ENCODE measurements around the gene H2BK1. TPM values are rescaled to one million over a fixed set of nuclear protein-coding genes. Genes with fewer than 3 reads are reported as not detected.

H2BK1 gene
- polyA plus RNA-seq, 3 donors: not detected

DNA sequence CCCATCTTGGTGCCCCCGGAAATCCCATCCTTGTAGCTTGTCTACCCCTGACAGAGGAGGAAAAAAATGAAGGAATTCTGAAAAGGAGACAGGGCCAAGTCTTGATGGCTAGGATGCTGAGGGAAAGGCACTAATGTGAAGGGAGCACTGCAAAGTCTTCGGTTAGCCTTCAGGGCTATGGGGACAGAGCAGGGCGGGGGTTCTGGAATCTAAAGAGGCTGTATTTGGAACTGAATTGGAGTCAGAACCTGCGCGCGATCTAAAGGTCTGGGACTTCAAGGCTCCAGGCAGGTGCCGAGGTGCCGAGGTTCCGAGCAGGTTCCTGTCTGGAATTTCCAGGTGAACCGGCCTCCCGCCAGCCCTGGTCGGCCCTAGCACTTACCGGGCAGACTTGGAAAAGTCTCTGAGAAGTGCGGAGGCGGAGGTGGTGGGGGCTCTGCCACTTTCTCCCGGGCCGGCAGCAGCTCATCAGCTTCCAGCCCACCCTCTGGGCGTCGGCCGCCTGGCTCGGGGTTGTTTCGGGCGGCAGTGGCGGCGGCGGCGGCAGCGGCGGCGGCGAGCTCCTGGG, 43.6 kb downstream of the H2BK1 start:
- Mint-ChIP-seq H3K27me3 (ENCODE audit: low read depth in 3 of 3) (peaks cover 31 to 41% (median 34%) of the 10 kb centered on the region in 3 donors), H3K9me3 (peaks cover 0 to 15% (median 4%) of the 10 kb centered on the region in 7 donors), H3K4me3 (peak overlapping the region; percentile 65 to 85), H3K27ac (no peak overlapping the region), H3K4me1 (peaks cover 10% of the 10 kb centered on the region), H3K36me3 (peaks cover 3 to 7% of the 10 kb centered on the region in 2 donors)
- Histone ChIP-seq H3K27ac (ENCODE audit: low read depth in 1 of 2, low read length in 2 of 2) (no peak overlapping the region), H4K20me1 (ENCODE audit: insufficient read depth, low read length) (no peaks in the 10 kb centered on the region), H3K27me3 (ENCODE audit: control insufficient read depth in 2 of 2, insufficient read depth in 2 of 2, low read length in 2 of 2) (peaks cover 56 to 77% of the 10 kb centered on the region in 2 donors), H3K9ac (ENCODE audit: insufficient read depth, low read length, poor library complexity, severe bottlenecking) (no peak overlapping the region), H3K9me3 (replicated peaks in 1 of 2; ENCODE audit: control insufficient read depth in 1 of 2, insufficient read depth in 1 of 2, low read length in 2 of 2) (peaks cover 0 to 16% of the 10 kb centered on the region in 2 donors), H3K4me1 (ENCODE audit: control insufficient read depth in 1 of 2, insufficient read depth in 2 of 2, low read length in 2 of 2) (peaks cover 7 to 21% of the 10 kb centered on the region in 2 donors), H3K4me2 (replicated peaks; ENCODE audit: extremely low read depth, low read length, poor library complexity, severe bottlenecking) (peak overlapping the region; percentile 81), H3K4me3 (replicated peaks in 1 of 3; ENCODE audit: low read depth in 2 of 3, low read length in 3 of 3) (peak overlapping the region in 1 of 3 experiments; percentile 68), H2AFZ (ENCODE audit: insufficient read depth, low read depth, low read length, poor library complexity, severe bottlenecking) (peak overlapping the region; percentile 56), H3K79me2 (ENCODE audit: insufficient read depth, low read length) (no peaks in the 10 kb centered on the region), H3K36me3 (replicated peaks in 1 of 2; ENCODE audit: control insufficient read depth in 1 of 2, insufficient read depth in 2 of 2, low read length in 2 of 2) (no peaks in the 10 kb centered on the region)
- no peak for DNase-seq
- WGBS (ENCODE audit: insufficient coverage): 10% methylated on average over 30 of the region's 31 CpGs
- TF ChIP-seq, protein P1, sequence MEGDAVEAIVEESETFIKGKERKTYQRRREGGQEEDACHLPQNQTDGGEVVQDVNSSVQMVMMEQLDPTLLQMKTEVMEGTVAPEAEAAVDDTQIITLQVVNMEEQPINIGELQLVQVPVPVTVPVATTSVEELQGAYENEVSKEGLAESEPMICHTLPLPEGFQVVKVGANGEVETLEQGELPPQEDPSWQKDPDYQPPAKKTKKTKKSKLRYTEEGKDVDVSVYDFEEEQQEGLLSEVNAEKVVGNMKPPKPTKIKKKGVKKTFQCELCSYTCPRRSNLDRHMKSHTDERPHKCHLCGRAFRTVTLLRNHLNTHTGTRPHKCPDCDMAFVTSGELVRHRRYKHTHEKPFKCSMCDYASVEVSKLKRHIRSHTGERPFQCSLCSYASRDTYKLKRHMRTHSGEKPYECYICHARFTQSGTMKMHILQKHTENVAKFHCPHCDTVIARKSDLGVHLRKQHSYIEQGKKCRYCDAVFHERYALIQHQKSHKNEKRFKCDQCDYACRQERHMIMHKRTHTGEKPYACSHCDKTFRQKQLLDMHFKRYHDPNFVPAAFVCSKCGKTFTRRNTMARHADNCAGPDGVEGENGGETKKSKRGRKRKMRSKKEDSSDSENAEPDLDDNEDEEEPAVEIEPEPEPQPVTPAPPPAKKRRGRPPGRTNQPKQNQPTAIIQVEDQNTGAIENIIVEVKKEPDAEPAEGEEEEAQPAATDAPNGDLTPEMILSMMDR (IDR thresholded peaks at IDR 0.05): no peak
- intact Hi-C loops (cut with micrococcal nuclease): loop anchor here in 1 of 2 donors (10.0 kb wide), 1 partner anchor 138 kb away; no protein-coding TSS in a partner anchor

GRCh38 chr7:151161757-151162156, 48.5 kb downstream of the H2BK1 start:
- H3K36me3 Mint-ChIP-seq: peaks cover 0 to 5% of the 10 kb centered on the region in 2 donors
- WGBS (ENCODE audit: insufficient coverage): no CpG with 5 or more reads among the region's 1 CpG
- no peak overlapping the region for H3K27ac Mint-ChIP-seq
- intact Hi-C loops (cut with micrococcal nuclease): loop anchor here in 1 of 2 donors (10.0 kb wide), 1 partner anchor 143 kb away; no protein-coding TSS in a partner anchor
- no peaks in the 10 kb centered on the region for H3K36me3 ChIP-seq (replicated peaks in 1 of 2; ENCODE audit: control insufficient read depth in 1 of 2, insufficient read depth in 2 of 2, low read length in 2 of 2)
- peaks cover 0 to 8% of the 10 kb centered on the region in 2 donors for H3K9me3 ChIP-seq (replicated peaks in 1 of 2; ENCODE audit: control insufficient read depth in 1 of 2, insufficient read depth in 1 of 2, low read length in 2 of 2)
- no peak overlapping the region for H2AFZ ChIP-seq (ENCODE audit: insufficient read depth, low read depth, low read length, poor library complexity, severe bottlenecking)
- H3K9me3 Mint-ChIP-seq: peaks cover 0 to 8% (median 4%) of the 10 kb centered on the region in 7 donors
- H3K4me1 Mint-ChIP-seq: peaks cover 5% of the 10 kb centered on the region
- H4K20me1 ChIP-seq (ENCODE audit: insufficient read depth, low read length): no peaks in the 10 kb centered on the region
- no peak overlapping the region for H3K9ac ChIP-seq (ENCODE audit: insufficient read depth, low read length, poor library complexity, severe bottlenecking)
- no peak overlapping the region for H3K27ac ChIP-seq (ENCODE audit: low read depth in 1 of 2, low read length in 2 of 2)
- no peak for DNase-seq
- H3K4me3 ChIP-seq (replicated peaks in 1 of 3; ENCODE audit: low read depth in 2 of 3, low read length in 3 of 3): no peak overlapping the region
- H3K79me2 ChIP-seq (ENCODE audit: insufficient read depth, low read length): no peaks in the 10 kb centered on the region
- peaks cover 2 to 15% (median 15%) of the 10 kb centered on the region in 3 donors for H3K27me3 Mint-ChIP-seq (ENCODE audit: low read depth in 3 of 3)
- no peak overlapping the region for H3K4me2 ChIP-seq (replicated peaks; ENCODE audit: extremely low read depth, low read length, poor library complexity, severe bottlenecking)
- TF ChIP-seq, protein P1 (IDR thresholded peaks at IDR 0.05): no peak
- H3K4me3 Mint-ChIP-seq: no peak overlapping the region
- peaks cover 3 to 4% of the 10 kb centered on the region in 2 donors for H3K4me1 ChIP-seq (ENCODE audit: control insufficient read depth in 1 of 2, insufficient read depth in 2 of 2, low read length in 2 of 2)
- peaks cover 39 to 58% of the 10 kb centered on the region in 2 donors for H3K27me3 ChIP-seq (ENCODE audit: control insufficient read depth in 2 of 2, insufficient read depth in 2 of 2, low read length in 2 of 2)

Other genes with a start within 250 kb of the H2BK1 start
- not detected for gene KCNH2, start 232.2 kb downstream of the H2BK1 start, polyA plus RNA-seq
- under 1 TPM; 0.26 to 0.72 (median 0.39) TPM for gene NOS3, start 219.5 kb downstream of the H2BK1 start, polyA plus RNA-seq
- gene ATG9B, start 186.0 kb downstream of the H2BK1 start, polyA plus RNA-seq: under 1 TPM in 2 of 3 donors, not detected in 1; 0.21 to 0.30 TPM
- 10 to 100 TPM in 1 of 3 donors, 1 to 10 TPM in 2; 9.3 to 19.9 (median 9.5) TPM for gene ABCB8, start 182.0 kb downstream of the H2BK1 start, polyA plus RNA-seq
- gene ASIC3, start 162.0 kb downstream of the H2BK1 start, polyA plus RNA-seq: 1 to 10 TPM in 1 of 3 donors, not detected in 2; 2.0 TPM
- gene CDK5, start 152.6 kb downstream of the H2BK1 start, polyA plus RNA-seq: 10 to 100 TPM; 14.9 to 31.2 (median 24.9) TPM
- 100 to 1,000 TPM in 1 of 3 donors, 10 to 100 TPM in 2; 21.6 to 132 (median 23.8) TPM for gene SLC4A2, start 150.9 kb downstream of the H2BK1 start, polyA plus RNA-seq
- gene FASTK, start 129.7 kb downstream of the H2BK1 start, polyA plus RNA-seq: 100 to 1,000 TPM in 1 of 3 donors, 10 to 100 TPM in 2; 34.7 to 110 (median 38.6) TPM
- gene TMUB1, start 127.0 kb downstream of the H2BK1 start, polyA plus RNA-seq: 10 to 100 TPM; 17.4 to 28.2 (median 19.8) TPM
- gene AGAP3, start 124.0 kb downstream of the H2BK1 start, polyA plus RNA-seq: 100 to 1,000 TPM in 1 of 3 donors, 1 to 10 TPM in 2; 6.4 to 133 (median 6.8) TPM
- not detected for gene GBX1, start 42.8 kb downstream of the H2BK1 start, polyA plus RNA-seq
- not detected for gene ASB10, start 23.2 kb downstream of the H2BK1 start, polyA plus RNA-seq
- 10 to 100 TPM; 18.0 to 22.0 (median 21.1) TPM for gene ABCF2, start 16.7 kb upstream of the H2BK1 start, polyA plus RNA-seq
- gene CHPF2, start 22.0 kb upstream of the H2BK1 start, polyA plus RNA-seq: 10 to 100 TPM; 34.4 to 38.0 (median 36.0) TPM
- 100 to 1,000 TPM; 104 to 183 (median 112) TPM for gene SMARCD3, start 38.2 kb upstream of the H2BK1 start, polyA plus RNA-seq
- gene NUB1, start 131.3 kb upstream of the H2BK1 start, polyA plus RNA-seq: 10 to 100 TPM; 32.0 to 39.2 (median 37.2) TPM
- under 1 TPM; 0.11 to 0.30 (median 0.24) TPM for gene WDR86, start 199.6 kb upstream of the H2BK1 start, polyA plus RNA-seq
- gene CRYGN, start 229.7 kb upstream of the H2BK1 start, polyA plus RNA-seq: not detected

All from CD14-positive monocyte (primary cell).